ENCODE results near the gene SNX8.
"Not testable (repeated sequence)": the region's sequence is repeated elsewhere in the genome, so short reads cannot be mapped to it uniquely, and the experiment has no call there.

Gene SNX8, protein sequence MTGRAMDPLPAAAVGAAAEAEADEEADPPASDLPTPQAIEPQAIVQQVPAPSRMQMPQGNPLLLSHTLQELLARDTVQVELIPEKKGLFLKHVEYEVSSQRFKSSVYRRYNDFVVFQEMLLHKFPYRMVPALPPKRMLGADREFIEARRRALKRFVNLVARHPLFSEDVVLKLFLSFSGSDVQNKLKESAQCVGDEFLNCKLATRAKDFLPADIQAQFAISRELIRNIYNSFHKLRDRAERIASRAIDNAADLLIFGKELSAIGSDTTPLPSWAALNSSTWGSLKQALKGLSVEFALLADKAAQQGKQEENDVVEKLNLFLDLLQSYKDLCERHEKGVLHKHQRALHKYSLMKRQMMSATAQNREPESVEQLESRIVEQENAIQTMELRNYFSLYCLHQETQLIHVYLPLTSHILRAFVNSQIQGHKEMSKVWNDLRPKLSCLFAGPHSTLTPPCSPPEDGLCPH

DNA sequence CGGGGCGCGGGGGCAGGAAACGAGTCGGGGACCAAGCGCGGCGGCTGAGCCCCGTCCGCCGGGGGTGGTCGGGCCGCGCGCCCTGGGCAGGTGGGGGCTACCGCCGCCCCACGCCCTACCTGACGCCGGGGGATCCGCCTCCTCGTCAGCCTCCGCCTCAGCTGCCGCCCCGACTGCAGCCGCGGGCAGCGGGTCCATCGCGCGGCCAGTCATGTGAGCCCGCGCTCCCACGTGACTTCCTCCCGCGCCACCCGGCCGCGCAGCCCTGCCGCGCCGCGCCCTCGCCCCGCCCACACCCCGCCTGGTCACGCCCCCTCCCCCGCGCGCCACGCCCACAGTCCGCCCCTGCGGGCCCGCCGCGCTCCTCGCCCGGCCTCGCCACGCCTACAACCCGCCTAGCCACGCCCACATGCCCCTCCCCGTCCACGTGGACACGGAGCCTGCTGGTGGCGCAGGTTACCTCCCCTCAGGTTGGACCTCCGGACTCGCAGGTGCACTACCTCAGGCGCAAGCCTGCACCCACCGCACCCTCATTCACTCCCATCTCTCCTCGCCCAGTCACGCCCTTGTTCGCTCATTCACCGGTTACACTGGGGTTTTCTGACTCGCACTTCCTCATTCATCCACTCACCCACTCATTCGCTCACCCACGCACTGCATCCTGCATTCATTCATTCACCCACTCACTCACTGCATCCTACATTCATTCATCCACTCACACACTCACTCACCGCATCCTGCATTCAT, at the start of gene SNX8:
Gene SNX8 (minus strand): TSS at position 233 of the 747 bp plus-strand sequence. CDS start 20 bp downstream, at position 213.
- DNase-seq, result peak; percentile 60

DNA sequence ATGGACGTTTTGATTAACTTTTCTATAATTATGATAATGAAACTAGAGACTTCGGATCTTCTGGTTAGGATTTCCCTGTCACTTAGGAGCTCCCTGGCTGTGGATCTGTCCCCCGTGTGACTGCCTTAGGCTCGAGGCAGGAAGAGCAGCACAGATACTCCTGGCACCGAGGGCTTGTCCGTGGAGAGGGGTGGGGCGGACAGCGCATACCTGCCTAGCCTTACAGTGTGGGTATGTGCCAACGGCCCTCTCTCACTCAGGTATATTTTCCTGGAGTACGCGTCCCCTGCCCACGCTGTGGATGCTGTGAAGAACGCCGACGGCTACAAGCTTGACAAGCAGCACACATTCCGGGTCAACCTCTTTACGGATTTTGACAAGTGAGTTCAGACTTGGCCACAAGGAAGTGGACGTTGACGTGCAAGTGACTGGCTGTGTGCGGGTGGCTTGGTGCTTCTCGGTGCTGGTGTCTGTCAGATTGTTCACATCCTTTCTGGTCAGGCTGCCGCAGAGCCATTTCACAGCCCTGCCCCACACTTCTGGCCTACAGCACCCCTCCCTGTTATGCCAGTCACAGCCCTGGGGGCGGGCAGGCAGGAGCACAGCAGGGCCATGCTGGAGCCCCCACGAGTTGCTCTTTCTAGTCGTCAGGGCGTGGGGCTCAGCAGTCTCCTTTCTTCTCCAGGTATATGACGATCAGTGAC, 48.3 kb upstream of the SNX8 start:
- DNase-seq, result no peak

DNA sequence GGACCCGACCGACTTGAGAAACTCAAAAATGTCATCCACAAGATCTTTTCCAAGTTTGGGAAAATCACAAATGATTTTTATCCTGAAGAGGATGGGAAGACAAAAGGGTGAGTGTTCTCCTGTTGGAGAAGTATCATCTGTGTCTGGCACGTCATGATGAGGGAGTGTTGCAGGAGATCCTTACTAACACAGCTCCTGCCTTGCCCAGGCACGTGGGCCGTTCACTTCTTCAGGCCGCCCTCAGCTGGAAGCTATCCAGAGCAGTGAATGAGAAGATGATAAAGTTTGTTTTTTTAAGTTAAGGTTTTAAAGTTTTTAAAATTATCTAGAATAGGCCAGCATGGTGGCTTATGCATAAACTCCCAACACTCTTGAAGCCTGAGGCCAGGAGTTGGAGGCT, 46.6 kb upstream of the SNX8 start:
- DNase-seq, result no peak

DNA sequence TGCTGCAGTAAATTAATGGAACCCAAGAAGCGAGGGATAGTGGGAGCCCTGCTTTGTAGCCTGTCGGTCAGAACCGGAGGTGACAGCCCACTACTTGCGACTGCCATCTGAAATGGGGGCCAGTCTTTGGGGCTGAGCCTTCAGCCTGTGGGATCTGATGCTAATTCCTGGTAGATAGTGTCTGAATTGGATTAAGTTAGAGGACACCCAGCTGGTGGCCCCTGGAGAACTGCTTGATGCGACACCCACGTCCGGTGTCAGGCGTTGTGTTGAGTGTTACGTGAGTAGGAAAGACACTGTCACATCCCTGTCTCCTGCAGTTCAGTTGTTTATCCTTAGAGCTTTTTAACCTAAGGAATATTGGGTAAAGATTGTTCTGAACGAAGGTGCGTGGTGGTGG, 45.4 kb upstream of the SNX8 start:
- no peak for DNase-seq

DNA sequence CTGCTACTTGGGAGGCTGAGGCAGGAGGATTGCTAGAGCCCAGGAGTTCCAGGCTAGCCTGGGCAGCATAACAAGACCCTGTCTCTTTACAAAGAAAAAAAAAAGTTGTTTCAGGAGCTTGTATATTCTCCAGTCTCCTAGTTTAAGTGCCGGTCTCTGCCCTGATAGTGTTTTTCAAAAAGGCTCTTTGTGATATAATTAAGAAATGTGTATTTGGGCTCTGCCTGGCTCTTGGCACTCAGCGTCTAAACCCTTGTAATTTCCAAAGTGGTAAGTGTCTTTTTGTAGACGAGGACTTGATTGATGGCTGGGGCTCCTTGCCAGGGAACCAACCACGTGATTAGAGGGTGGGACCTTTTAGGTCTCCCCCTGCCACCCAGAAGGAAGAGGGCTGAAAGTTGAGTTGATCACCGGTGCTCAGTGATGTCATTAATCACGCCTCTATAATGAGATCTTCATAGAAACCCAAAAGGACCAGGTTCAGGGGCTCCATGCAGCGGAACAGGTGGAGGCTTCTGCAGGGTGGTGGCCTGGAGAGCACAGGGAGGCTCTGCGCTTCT, 44.8 kb upstream of the SNX8 start:
- DNase-seq, result peak; percentile 5

DNA sequence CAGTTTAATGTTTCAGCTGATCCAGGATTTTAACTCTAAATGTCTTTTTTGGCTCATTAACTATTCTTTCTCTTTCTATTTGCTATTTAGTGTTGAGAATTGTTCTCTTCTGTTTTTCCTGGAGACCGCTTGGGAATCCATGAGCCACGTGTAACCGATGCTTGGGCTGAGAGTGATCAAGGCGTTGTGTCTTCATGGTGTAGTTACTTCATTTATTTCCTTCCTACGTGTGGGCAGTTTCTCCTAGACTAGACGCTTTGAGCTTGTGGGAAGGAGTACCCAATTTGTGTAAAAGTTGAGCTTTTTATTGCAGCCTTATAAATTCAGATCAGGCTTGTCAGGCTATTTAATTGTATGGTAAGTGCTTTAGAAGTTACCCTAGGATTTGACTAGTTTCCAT, 43.3 kb upstream of the SNX8 start:
- DNase-seq, result no peak

- no peak for DNase-seq
Observed at GRCh38 chr7:2357165-2357564, 42.9 kb upstream of the SNX8 start.

DNA sequence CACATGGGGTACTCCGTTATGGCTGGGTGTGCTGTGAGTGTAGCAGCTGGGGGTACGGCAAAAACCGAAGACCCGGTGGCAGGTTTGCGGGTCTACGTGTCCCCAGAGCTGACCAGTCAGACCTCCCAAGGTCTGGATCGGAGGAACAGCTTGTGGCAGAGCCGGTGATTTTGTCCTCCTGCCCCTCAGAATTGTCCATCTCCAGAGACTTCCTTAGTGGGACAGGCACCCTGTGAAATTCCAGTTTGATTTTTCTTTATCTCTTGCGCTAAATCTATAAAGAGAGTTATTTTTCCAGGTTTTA, 41.4 kb upstream of the SNX8 start:
- DNase-seq, result no peak

GRCh38 chr7:2354939-2355704, 40.9 kb upstream of the SNX8 start:
- DNase-seq, result no peak

- DNase-seq, result peak; percentile 85
Observed at GRCh38 chr7:2354186-2354938, 40.1 kb upstream of the SNX8 start, which contains the start of gene EIF3B. Gene EIF3B, plus strand, starts transcription at chr7:2354827. Its CDS starts 95 bp downstream, at chr7:2354922.

- peak; percentile 52 for DNase-seq
Observed at GRCh38 chr7:2353936-2354185, 39.6 kb upstream of the SNX8 start.

DNA sequence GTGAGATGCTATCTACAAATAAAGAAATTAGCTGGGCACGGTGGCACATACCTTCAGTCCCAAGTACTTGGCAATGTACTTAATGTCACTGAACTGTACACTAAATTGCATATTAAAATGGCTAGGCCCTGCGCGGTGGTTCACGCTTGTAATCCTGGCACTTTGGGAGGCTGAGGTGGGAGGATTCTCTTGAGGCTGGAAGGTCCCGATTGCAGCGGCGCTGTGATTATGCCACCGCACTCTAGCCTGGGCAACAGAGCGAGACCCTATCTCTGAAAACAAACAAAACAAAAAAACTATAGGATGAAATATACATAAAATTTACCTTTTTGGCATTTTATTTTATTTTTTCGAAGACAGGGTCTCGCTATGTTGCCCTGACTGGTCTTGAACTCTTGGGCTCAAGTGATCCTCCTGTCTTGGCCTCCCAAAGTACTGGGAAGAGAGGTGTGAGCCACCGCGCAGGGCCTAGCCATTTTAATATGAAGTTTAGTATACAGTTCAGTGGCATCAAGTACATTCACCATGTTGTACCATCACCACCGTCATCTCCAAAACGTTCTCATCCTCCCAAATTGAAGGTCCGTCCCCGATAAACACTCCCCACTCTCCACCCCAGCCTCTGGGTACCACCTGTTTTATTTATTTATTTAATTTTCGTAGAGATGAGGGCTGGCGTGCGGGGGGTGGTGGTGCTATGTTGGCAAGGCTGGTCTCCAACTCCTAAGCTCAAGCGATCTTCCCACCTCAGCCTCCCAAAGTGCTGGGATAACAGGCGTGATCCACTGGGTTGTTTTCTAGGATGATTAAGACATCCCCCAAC, 39.1 kb upstream of the SNX8 start:
- no peak for DNase-seq

GRCh38 chr7:2350861-2351260, 36.6 kb upstream of the SNX8 start:
- no peak for DNase-seq

- no peak for DNase-seq
Observed at GRCh38 chr7:2350055-2350454, 35.8 kb upstream of the SNX8 start.

DNA sequence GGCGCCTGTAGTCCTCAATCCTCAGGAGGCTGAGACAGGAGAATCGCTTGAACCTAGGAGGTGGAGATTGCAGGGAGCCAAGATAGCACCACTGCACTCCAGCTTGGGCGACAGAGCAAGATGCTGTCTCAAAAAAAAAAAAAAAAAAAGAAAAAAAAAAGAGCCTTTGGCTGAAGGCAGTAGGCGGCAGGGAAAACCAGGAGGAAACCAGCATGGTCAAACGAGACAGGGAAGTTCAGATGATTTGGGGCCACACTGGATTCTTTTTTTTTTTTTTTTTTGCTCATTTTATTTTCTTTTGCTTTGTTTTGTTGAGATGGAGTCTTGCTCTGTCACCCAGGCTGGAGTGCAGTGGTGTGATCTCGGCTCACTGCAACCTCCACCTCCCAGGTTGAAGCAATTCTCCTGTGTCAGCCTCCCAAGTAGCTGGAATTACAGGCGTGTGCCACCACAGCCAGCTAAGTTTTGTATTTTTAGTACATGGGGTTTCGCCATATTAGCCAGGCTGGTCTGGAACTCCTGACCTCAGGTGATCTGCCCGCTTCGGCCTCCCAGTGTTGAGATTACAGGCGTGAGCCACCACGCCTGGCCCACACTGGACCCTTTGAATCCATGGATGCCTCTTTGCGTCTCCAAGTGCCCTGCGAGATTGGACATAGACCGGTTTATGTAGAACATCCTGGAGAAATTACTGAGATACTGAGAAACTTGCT, 33.3 kb upstream of the SNX8 start:
- not testable (repeated sequence) for DNase-seq

- no peak for DNase-seq
Observed at GRCh38 chr7:2336626-2337299, 22.5 kb upstream of the SNX8 start.

DNA sequence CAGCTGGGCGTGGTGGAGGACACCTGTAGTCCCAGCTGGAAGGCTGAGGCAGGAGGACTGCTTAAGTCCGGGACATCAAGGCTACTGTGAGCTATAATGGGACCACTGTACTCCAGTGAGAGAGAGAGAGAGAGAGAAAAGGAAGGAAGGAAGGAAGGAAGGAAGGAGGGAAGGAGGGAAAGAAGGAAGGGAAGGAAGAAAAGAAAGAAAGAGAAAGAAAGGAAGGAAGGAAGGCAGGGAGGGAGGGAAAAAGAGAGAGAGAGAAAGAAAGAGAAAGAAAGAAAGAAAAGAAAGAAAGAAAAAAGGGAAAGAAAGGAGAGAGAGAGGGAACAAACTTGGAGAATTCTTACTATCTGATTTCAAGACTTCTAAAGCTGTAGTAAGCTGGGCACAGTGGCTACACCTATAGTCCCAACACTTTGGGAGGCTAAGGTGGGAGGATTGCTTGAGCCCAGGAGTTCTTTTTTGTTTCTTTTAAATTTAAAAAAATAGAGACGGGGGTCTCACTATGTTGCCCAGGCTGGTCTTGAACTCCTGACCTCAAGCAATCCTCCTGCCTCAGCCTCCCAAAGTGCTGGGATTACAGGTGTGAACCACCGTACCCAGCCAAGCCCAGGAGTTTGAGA, 18.5 kb upstream of the SNX8 start:
- DNase-seq, result not testable (repeated sequence)

DNA sequence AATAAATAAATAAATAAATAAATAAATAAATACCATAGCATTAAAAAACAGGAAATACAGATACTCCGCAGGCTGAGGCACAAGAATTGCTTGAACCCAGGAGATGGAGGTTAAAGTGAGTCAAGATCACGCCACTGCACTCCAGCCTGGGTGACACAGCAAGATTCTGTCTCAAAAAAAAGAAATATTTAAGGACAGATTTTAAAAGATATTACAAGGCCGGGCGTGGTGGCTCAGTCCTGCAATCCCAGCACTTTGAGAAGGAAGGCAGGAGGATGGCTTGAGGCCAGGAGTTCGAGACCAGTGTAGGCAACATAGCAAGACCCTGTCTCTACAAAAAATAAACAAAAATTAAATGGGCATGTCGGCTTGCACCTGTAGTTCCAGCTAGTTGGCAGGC, 17.5 kb upstream of the SNX8 start:
- no peak for DNase-seq

DNA sequence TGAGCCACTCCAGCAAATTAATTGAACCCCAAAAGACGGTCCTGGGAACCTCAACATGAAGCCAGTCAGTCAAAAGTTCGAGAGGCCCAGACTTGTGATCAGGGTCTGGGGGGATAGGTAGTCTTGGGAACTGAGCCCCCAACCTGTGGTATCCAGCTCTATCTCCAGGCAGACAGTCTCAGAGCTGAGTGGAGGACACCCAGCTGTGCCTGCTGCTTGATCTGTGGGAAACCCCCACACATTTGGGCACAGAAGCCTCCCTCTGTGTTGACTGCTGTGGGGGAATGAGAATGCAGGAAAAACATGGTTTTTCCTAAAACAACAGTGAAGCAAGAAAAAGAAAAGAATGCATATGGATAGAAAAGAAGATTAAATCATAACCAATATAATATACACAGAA, 16.3 kb upstream of the SNX8 start:
- DNase-seq, result no peak

Measured in NCI-H1436 treated with DMSO at 0.1 percent for 48 hours (cell line).